CD4-positive, alpha-beta T cell (primary cell): ENCODE results near the gene TPRG1L. TPM values are rescaled to one million over a fixed set of nuclear protein-coding genes. Genes with fewer than 3 reads are reported as not detected.

Experiments
- ATAC-seq: fragments of 200-7000 bp; cut with Tn5 transposase; one replicate; pipeline ENCODE4 v1.10.0; 2022; ENCODE audit warnings: mild to moderate bottlenecking; ENCODE audit not compliant: poor library complexity
- CTCF ChIA-PET: fragments of 350-600 bp; sonication (Branson Sonifier 250); formaldehyde crosslinking; loops from one replicate; lab custom pipeline; 2021; ENCODE audit warnings: antibody characterized with exemption, inconsistent platforms; lab: Charles Lee
- POLR2A ChIA-PET: fragments of 350-600 bp; sonication (Branson Sonifier 250); formaldehyde crosslinking; loops from one replicate; lab custom pipeline; 2021; ENCODE audit warnings: antibody characterized with exemption, inconsistent platforms; lab: Charles Lee
- DNase-seq, 14 experiments: peaks; one replicate each; pipeline ENCODE4 v3.0.0-alpha.2; 2013 to 2020; ENCODE audit warnings: mixed read lengths in 2 of 14
- H3K27ac ChIP-seq, 2 donors: one replicate each; pipeline versions ENCODE4 v1.5.1 to v1.7.0; 2013; ENCODE audit warnings: low read length in 2 of 2, low read depth in 1 of 2, mild to moderate bottlenecking in 1 of 2
- H3K27me3 ChIP-seq, 2 experiments: 1 replicate in 1 of 2; 2 replicates in 1 of 2; pipeline versions ENCODE4 v1.6.1 to v1.7.0; 2013; ENCODE audit warnings: low read length in 2 of 2, control low read depth in 1 of 2, mild to moderate bottlenecking in 1 of 2, moderate library complexity in 1 of 2; ENCODE audit not compliant: insufficient read depth in 2 of 2, control insufficient read depth in 1 of 2
- H3K36me3 ChIP-seq: one replicate; pipeline ENCODE4 v1.6.1; 2013; ENCODE audit warnings: low read length, control low read depth; ENCODE audit not compliant: insufficient read depth
- H3K4me1 ChIP-seq: one replicate; pipeline ENCODE4 v1.6.1; 2013; ENCODE audit warnings: low read length, control low read depth; ENCODE audit not compliant: insufficient read depth
- H3K4me3 ChIP-seq: one replicate; pipeline ENCODE4 v1.5.1; 2013; ENCODE audit warnings: mild to moderate bottlenecking, low read length, moderate library complexity
- H3K9me3 ChIP-seq, 2 experiments: 1 replicate in 1 of 2; 2 replicates in 1 of 2; pipeline versions ENCODE4 v1.6.1 to v1.7.0; 2013; ENCODE audit warnings: low read length in 2 of 2, mild to moderate bottlenecking in 2 of 2, control low read depth in 1 of 2, moderate library complexity in 1 of 2; ENCODE audit not compliant: control insufficient read depth in 1 of 2, insufficient read depth in 1 of 2
- H3K27ac Mint-ChIP-seq: one replicate; pipeline ENCODE4 v1.8.0; 2020; ENCODE audit warnings: mixed read lengths
- H3K27me3 Mint-ChIP-seq: one replicate; pipeline ENCODE4 v1.8.0; 2021; ENCODE audit warnings: mixed read lengths
- H3K36me3 Mint-ChIP-seq: one replicate; pipeline ENCODE4 v1.8.0; 2021; ENCODE audit warnings: low read depth, mixed read lengths
- H3K4me1 Mint-ChIP-seq: one replicate; pipeline ENCODE4 v1.8.0; 2021; ENCODE audit warnings: low read depth, mixed read lengths
- H3K4me3 Mint-ChIP-seq: one replicate; pipeline ENCODE4 v1.8.0; 2020; ENCODE audit warnings: mild to moderate bottlenecking, mixed read lengths
- H3K9me3 Mint-ChIP-seq: one replicate; pipeline ENCODE4 v1.8.0; 2020; ENCODE audit warnings: mixed read lengths
- CTCF ChIP-seq: fragments of 200-600 bp; IDR thresholded peaks from one replicate; pipeline ENCODE4 v1.8.0; 2022; ENCODE audit warnings: antibody characterized with exemption, mild to moderate bottlenecking
- intact Hi-C, 2 experiments: fragments of 100-400 bp; cut with DNase I in 1 of 2; cut with micrococcal nuclease in 1 of 2; formaldehyde crosslinking; loops; one replicate each; pipeline versions ENCODE4 v1.15.1 to v1.9.0; 2023 to 2025; cut with DNase I, micrococcal nuclease
- total RNA-seq, 174 experiments: library from RNA in 2 of 174; stranded (reverse) in 2 of 174; gene quantifications; one replicate each; pipeline ENCODE4 v1.2.3 and lab custom pipeline; 2021 to 2026

Gene TPRG1L
- total RNA-seq, 2 experiments from 2014 or later: 46.5 to 48.3 TPM

GRCh38 chr1:3598522-3599285 is 26.1 kb upstream of the TPRG1L start:
- Histone ChIP-seq H3K27me3 (peaks cover 0 to 2% of the 10 kb centered on the region in 2 experiments), H3K27ac (no peak overlapping the region), H3K4me1 (peaks cover 34% of the 10 kb centered on the region), H3K4me3 (no peak overlapping the region), H3K9me3 (no peaks in the 10 kb centered on the region), H3K36me3 (no peaks in the 10 kb centered on the region)
- H3K4me3 Mint-ChIP-seq: no peak overlapping the region
- ChIA-PET POLR2A (no interaction called here), CTCF (no interaction called here)
- peaks cover 19% of the 10 kb centered on the region for H3K4me1 Mint-ChIP-seq
- H3K9me3 Mint-ChIP-seq: no peaks in the 10 kb centered on the region
- intact Hi-C loops: no loop called here
- TF ChIP-seq CTCF: no peak
- H3K27me3 Mint-ChIP-seq: no peaks in the 10 kb centered on the region
- no peak for DNase-seq
- no peak for ATAC-seq
- H3K27ac Mint-ChIP-seq: no peak overlapping the region
- no peaks in the 10 kb centered on the region for H3K36me3 Mint-ChIP-seq

- ATAC-seq (no peak), DNase-seq (no peak)
- Mint-ChIP-seq H3K27me3 (no peaks in the 10 kb centered on the region), H3K4me3 (no peak overlapping the region), H3K27ac (no peak overlapping the region), H3K36me3 (no peaks in the 10 kb centered on the region), H3K4me1 (peaks cover 19% of the 10 kb centered on the region), H3K9me3 (no peaks in the 10 kb centered on the region)
- ChIA-PET POLR2A (no interaction called here), CTCF (no interaction called here)
- Histone ChIP-seq H3K27me3 (peaks cover 0 to 2% of the 10 kb centered on the region in 2 experiments), H3K4me3 (no peak overlapping the region), H3K27ac (no peak overlapping the region), H3K9me3 (peaks cover 0 to 5% of the 10 kb centered on the region in 2 experiments), H3K4me1 (peaks cover 34% of the 10 kb centered on the region), H3K36me3 (no peaks in the 10 kb centered on the region)
- intact Hi-C loops: no loop called here
- no peak for TF ChIP-seq CTCF
Observed at GRCh38 chr1:3599286-3599811, 25.5 kb upstream of the TPRG1L start.

GRCh38 chr1:3599816-3600215 is 25.0 kb upstream of the TPRG1L start:
- intact Hi-C loops: no loop called here
- Mint-ChIP-seq H3K27me3 (no peaks in the 10 kb centered on the region), H3K27ac (no peak overlapping the region), H3K4me1 (peaks cover 19% of the 10 kb centered on the region), H3K36me3 (no peaks in the 10 kb centered on the region), H3K9me3 (no peaks in the 10 kb centered on the region), H3K4me3 (no peak overlapping the region)
- Histone ChIP-seq H3K36me3 (no peaks in the 10 kb centered on the region), H3K4me3 (no peak overlapping the region), H3K27me3 (peaks cover 0 to 2% of the 10 kb centered on the region in 2 experiments), H3K4me1 (peaks cover 34% of the 10 kb centered on the region), H3K9me3 (peaks cover 0 to 8% of the 10 kb centered on the region in 2 experiments), H3K27ac (no peak overlapping the region)
- TF ChIP-seq CTCF: no peak
- DNase-seq (no peak), ATAC-seq (no peak)
- POLR2A ChIA-PET: interaction anchor here (0.8 kb wide), 1 partner anchor 1034 kb away, joined by 3 read pairs; no protein-coding TSS in a partner anchor
- CTCF ChIA-PET: no interaction called here
